ENCODE results near the gene TNFRSF8. TPM values are rescaled to one million over a fixed set of nuclear protein-coding genes. Genes with fewer than 3 reads are reported as not detected.
A peak's percentile ranks its signal among the peaks of the same experiment; 100 is the strongest.

Gene TNFRSF8
- total RNA-seq, 1 donor from 2014 or later, result 1.8 TPM

GRCh38 chr1:12128120-12128519 lies 65.0 kb downstream of the TNFRSF8 start:
- H3K27ac ChIP-seq, result no peak overlapping the region
- no peak overlapping the region for H3K4me3 ChIP-seq
- ATAC-seq, result no peak
- peaks cover 40% of the 10 kb centered on the region for H3K4me1 ChIP-seq
- H3K27me3 ChIP-seq, result no peaks in the 10 kb centered on the region
- no peak for DNase-seq
- no peaks in the 10 kb centered on the region for H3K9me3 ChIP-seq
- TF ChIP-seq CTCF (IDR thresholded peaks at IDR 0.05), result no peak
- intact Hi-C loops (cut with DNase I), result loop anchor here (5.0 kb wide), 1 partner anchor 79 kb away; no protein-coding TSS in a partner anchor
- no peaks in the 10 kb centered on the region for H3K36me3 ChIP-seq

- intact Hi-C loops (cut with DNase I), result loop anchor here (5.0 kb wide), 1 partner anchor 78 kb away; no protein-coding TSS in a partner anchor
- H3K27ac ChIP-seq, result no peak overlapping the region
- DNase-seq, result no peak
- H3K4me3 ChIP-seq, result no peak overlapping the region
- TF ChIP-seq CTCF (IDR thresholded peaks at IDR 0.05), result no peak
- H3K9me3 ChIP-seq, result no peaks in the 10 kb centered on the region
- no peak for ATAC-seq
- no peaks in the 10 kb centered on the region for H3K36me3 ChIP-seq
- peaks cover 41% of the 10 kb centered on the region for H3K4me1 ChIP-seq
- no peaks in the 10 kb centered on the region for H3K27me3 ChIP-seq
These were observed 66.5 kb downstream of the TNFRSF8 start for GRCh38 chr1:12129624-12130023.

- peaks cover 36% of the 10 kb centered on the region for H3K4me1 ChIP-seq
- no peak for DNase-seq
- intact Hi-C loops (cut with DNase I), result no loop called here
- H3K27ac ChIP-seq, result peak overlapping the region; percentile 36
- no peaks in the 10 kb centered on the region for H3K36me3 ChIP-seq
- no peaks in the 10 kb centered on the region for H3K9me3 ChIP-seq
- no peak overlapping the region for H3K4me3 ChIP-seq
- no peak for ATAC-seq
- no peaks in the 10 kb centered on the region for H3K27me3 ChIP-seq
- TF ChIP-seq CTCF (IDR thresholded peaks at IDR 0.05), result no peak
These were observed 67.5 kb downstream of the TNFRSF8 start for GRCh38 chr1:12130466-12131130.

GRCh38 chr1:12132078-12132477 lies 69.0 kb downstream of the TNFRSF8 start:
- intact Hi-C loops (cut with DNase I), result no loop called here
- peak overlapping the region; percentile 25 for H3K27ac ChIP-seq

GRCh38 chr1:12134716-12135115 lies 71.6 kb downstream of the TNFRSF8 start:
- Histone ChIP-seq H3K27me3 (no peaks in the 10 kb centered on the region), H3K4me3 (no peak overlapping the region), H3K9me3 (no peaks in the 10 kb centered on the region), H3K27ac (no peak overlapping the region), H3K4me1 (peaks cover 33% of the 10 kb centered on the region), H3K36me3 (no peaks in the 10 kb centered on the region)
- intact Hi-C loops (cut with DNase I), result no loop called here
- TF ChIP-seq CTCF (IDR thresholded peaks at IDR 0.05), result no peak
- ATAC-seq (no peak), DNase-seq (no peak)

More at GRCh38 chr1:12132078-12132477, 69.0 kb downstream of the TNFRSF8 start:
- Histone ChIP-seq H3K4me3 (no peak overlapping the region), H3K9me3 (no peaks in the 10 kb centered on the region), H3K4me1 (peaks cover 33% of the 10 kb centered on the region), H3K36me3 (no peaks in the 10 kb centered on the region), H3K27me3 (no peaks in the 10 kb centered on the region)
- TF ChIP-seq CTCF (IDR thresholded peaks at IDR 0.05), result no peak
- DNase-seq, result no peak
- no peak for ATAC-seq
